NCI-H1105 (cell line): ENCODE measurements around the gene SKAP1.

Source experiments
- DNase-seq: peaks from one replicate; lab custom pipeline; 2025; lab: John Stamatoyannopoulos, UW

Gene SKAP1

GRCh38 chr17:48244814-48245213, 185.2 kb downstream of the SKAP1 start:
- no peak for DNase-seq

GRCh38 chr17:48244121-48244711, 185.8 kb downstream of the SKAP1 start:
- no peak for DNase-seq

GRCh38 chr17:48241770-48242497, 188.1 kb downstream of the SKAP1 start:
- no peak for DNase-seq

- DNase-seq = no peak
These were observed 188.9 kb downstream of the SKAP1 start for GRCh38 chr17:48241131-48241591.

GRCh38 chr17:48240562-48241130, 189.4 kb downstream of the SKAP1 start:
- no peak for DNase-seq

- no peak for DNase-seq
These were observed 189.9 kb downstream of the SKAP1 start for GRCh38 chr17:48240122-48240521.

- DNase-seq = no peak
These were observed 190.4 kb downstream of the SKAP1 start for GRCh38 chr17:48239603-48239995.

GRCh38 chr17:48238933-48239602, 190.9 kb downstream of the SKAP1 start:
- no peak for DNase-seq

GRCh38 chr17:48237456-48237855, 192.6 kb downstream of the SKAP1 start:
- no peak for DNase-seq

GRCh38 chr17:48236681-48237134, 193.3 kb downstream of the SKAP1 start:
- no peak for DNase-seq

- no peak for DNase-seq
These were observed 195.1 kb downstream of the SKAP1 start for GRCh38 chr17:48234922-48235321.

GRCh38 chr17:48231995-48232959, 197.7 kb downstream of the SKAP1 start:
- DNase-seq = no peak

- DNase-seq = no peak
These were observed 200.1 kb downstream of the SKAP1 start for GRCh38 chr17:48229936-48230335.

- no peak for DNase-seq
These were observed 201.3 kb downstream of the SKAP1 start for GRCh38 chr17:48228720-48229119.

- DNase-seq = no peak
These were observed 204.1 kb downstream of the SKAP1 start for GRCh38 chr17:48225725-48226567.

- no peak for DNase-seq
These were observed 206.1 kb downstream of the SKAP1 start for GRCh38 chr17:48223945-48224344.

GRCh38 chr17:48219617-48220016, 210.4 kb downstream of the SKAP1 start:
- DNase-seq = no peak

GRCh38 chr17:48215583-48216139, 214.4 kb downstream of the SKAP1 start:
- no peak for DNase-seq

- DNase-seq = no peak
These were observed 216.2 kb downstream of the SKAP1 start for GRCh38 chr17:48213797-48214196.

- no peak for DNase-seq
These were observed 218.2 kb downstream of the SKAP1 start for GRCh38 chr17:48211787-48212186.
